Neural progenitor cell (in vitro differentiated cells): ENCODE results near the gene PEX11B. TPM values are rescaled to one million over a fixed set of nuclear protein-coding genes. Genes with fewer than 3 reads are reported as not detected.

Experiments used
- DNase-seq: peaks from one replicate; pipeline ENCODE4 v3.0.0-alpha.2; 2016; ENCODE audit warnings: low spot score
- H2AFZ ChIP-seq: fragments of 200-600 bp; sonication (generic); replicated peaks from 2 replicates; pipeline ENCODE4 v1.6.1; 2016; ENCODE audit warnings: antibody characterized with exemption
- H3F3A ChIP-seq: fragments of 200-600 bp; sonication (generic); 2 replicates; pipeline ENCODE4 v1.6.1; 2016; ENCODE audit warnings: antibody characterized with exemption, low read depth
- H3K27ac ChIP-seq: fragments of 200-600 bp; sonication (generic); 2 replicates; pipeline ENCODE4 v1.5.1; 2016; ENCODE audit warnings: mild to moderate bottlenecking
- H3K27me3 ChIP-seq: fragments of 200-600 bp; sonication (generic); 2 replicates; pipeline ENCODE4 v1.6.1; 2016; ENCODE audit warnings: mild to moderate bottlenecking, moderate library complexity
- H3K36me3 ChIP-seq: fragments of 200-600 bp; sonication (generic); 2 replicates; pipeline ENCODE4 v1.5.1; 2016
- H3K4me1 ChIP-seq: fragments of 200-600 bp; sonication (generic); 2 replicates; pipeline ENCODE4 v1.6.1; 2016; ENCODE audit warnings: mixed run types
- H3K4me2 ChIP-seq: fragments of 200-600 bp; sonication (generic); 2 replicates; pipeline ENCODE4 v1.6.1; 2016
- H3K4me3 ChIP-seq: fragments of 200-600 bp; sonication (generic); 2 replicates; pipeline ENCODE4 v1.5.1; 2016
- H3K79me2 ChIP-seq: fragments of 200-600 bp; sonication (generic); 2 replicates; pipeline ENCODE4 v1.6.1; 2016; ENCODE audit warnings: low read depth
- H3K9ac ChIP-seq: fragments of 200-600 bp; sonication (generic); 2 replicates; pipeline ENCODE4 v1.6.1; 2016
- H3K9me3 ChIP-seq: fragments of 200-600 bp; sonication (generic); 2 replicates; pipeline ENCODE4 v1.5.1; 2016; ENCODE audit warnings: low read depth
- H4K20me1 ChIP-seq: fragments of 200-600 bp; sonication (generic); 2 replicates; pipeline ENCODE4 v1.6.1; 2016; ENCODE audit warnings: low read depth
- H3K27ac Mint-ChIP-seq: 3 replicates; pipeline ENCODE4 v1.8.0; 2021; ENCODE audit warnings: mixed read lengths
- H3K27me3 Mint-ChIP-seq: 2 replicates; pipeline ENCODE4 v1.8.0; 2022; ENCODE audit warnings: low read depth, mild to moderate bottlenecking, inconsistent platforms, moderate library complexity, mixed read lengths; ENCODE audit not compliant: insufficient read depth
- H3K36me3 Mint-ChIP-seq: 3 replicates; pipeline ENCODE4 v1.8.0; 2021; ENCODE audit warnings: mixed read lengths
- H3K4me1 Mint-ChIP-seq: 3 replicates; pipeline ENCODE4 v1.8.0; 2021; ENCODE audit warnings: mixed read lengths
- H3K4me3 Mint-ChIP-seq: 3 replicates; pipeline ENCODE4 v1.8.0; 2021; ENCODE audit warnings: mild to moderate bottlenecking, moderate library complexity, mixed read lengths
- H3K9me3 Mint-ChIP-seq: 3 replicates; pipeline ENCODE4 v1.8.0; 2020; ENCODE audit warnings: mixed read lengths
- CTCF ChIP-seq: fragments of 200-600 bp; sonication (generic); IDR thresholded peaks from 2 replicates; pipeline ENCODE4 v1.5.1; 2017; ENCODE audit warnings: antibody characterized with exemption, mild to moderate bottlenecking
- EZH2 ChIP-seq: fragments of 200-600 bp; sonication (generic); IDR thresholded peaks from 2 replicates; pipeline ENCODE4 v1.6.1; 2017; ENCODE audit warnings: antibody characterized with exemption, mild to moderate bottlenecking, moderate library complexity
- EZH2phosphoT487 ChIP-seq: fragments of 200-600 bp; sonication (generic); IDR thresholded peaks from 2 replicates; pipeline ENCODE4 v1.6.1; 2017; ENCODE audit warnings: antibody characterized with exemption
- total RNA-seq: library from RNA; depleted of rRNA; stranded (reverse); fragments of >200 nt; gene quantifications from 2 replicates; pipeline ENCODE4 v1.2.3, GENCODE V29; 2015; ENCODE audit warnings: low replicate concordance

Gene PEX11B
- total RNA-seq, 1 donor from 2014 or later, result 15.0 TPM

DNA sequence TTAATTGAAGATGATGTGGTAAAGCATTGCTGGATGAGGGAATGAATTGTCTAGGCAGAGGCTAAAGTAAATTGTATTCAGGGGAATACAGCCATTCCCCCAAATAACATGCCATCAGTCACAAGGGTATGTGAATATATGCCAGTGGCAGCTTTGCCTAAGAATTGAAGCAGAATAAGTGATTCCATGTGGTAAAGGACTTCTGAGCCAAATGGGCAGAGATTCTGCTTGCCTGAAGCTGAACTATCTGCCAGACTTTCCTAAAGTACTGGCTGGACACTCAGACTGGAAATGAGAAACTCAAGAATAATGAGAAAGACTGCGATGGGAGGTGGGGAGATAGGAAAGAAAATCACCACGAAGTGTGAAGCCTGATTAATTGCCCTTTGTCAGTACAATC is 36.9 kb upstream of the PEX11B start:
- H3K27ac Mint-ChIP-seq, result no peak overlapping the region
- no peak for TF ChIP-seq EZH2phosphoT487
- TF ChIP-seq EZH2, result no peak
- TF ChIP-seq CTCF, result no peak
- Histone ChIP-seq H3K79me2 (no peaks in the 10 kb centered on the region), H3K27me3 (peaks cover 50% of the 10 kb centered on the region), H3K36me3 (no peaks in the 10 kb centered on the region), H2AFZ (no peak overlapping the region), H4K20me1 (no peaks in the 10 kb centered on the region), H3K9me3 (no peaks in the 10 kb centered on the region), H3K4me3 (no peak overlapping the region), H3K4me2 (no peak overlapping the region), H3K9ac (no peak overlapping the region), H3K27ac (no peak overlapping the region), H3F3A (peaks cover 14% of the 10 kb centered on the region), H3K4me1 (peaks cover 9% of the 10 kb centered on the region)
- DNase-seq, result no peak
- H3K4me1 Mint-ChIP-seq, result peaks cover 58% of the 10 kb centered on the region
- peaks cover 3% of the 10 kb centered on the region for H3K36me3 Mint-ChIP-seq
- H3K27me3 Mint-ChIP-seq, result peaks cover 11% of the 10 kb centered on the region
- no peaks in the 10 kb centered on the region for H3K9me3 Mint-ChIP-seq
- H3K4me3 Mint-ChIP-seq, result peak overlapping the region; percentile 62

GRCh38 chr1:145953861-145954260 is 35.3 kb upstream of the PEX11B start:
- DNase-seq, result no peak
- Mint-ChIP-seq H3K36me3 (peaks cover 9% of the 10 kb centered on the region), H3K4me1 (peaks cover 54% of the 10 kb centered on the region), H3K9me3 (no peaks in the 10 kb centered on the region), H3K4me3 (no peak overlapping the region), H3K27me3 (peaks cover 7% of the 10 kb centered on the region), H3K27ac (no peak overlapping the region)
- H3K36me3 ChIP-seq, result no peaks in the 10 kb centered on the region
- H3K4me3 ChIP-seq, result no peak overlapping the region
- H3F3A ChIP-seq, result peaks cover 8% of the 10 kb centered on the region
- no peaks in the 10 kb centered on the region for H3K9me3 ChIP-seq
- H3K27ac ChIP-seq, result no peak overlapping the region
- no peak for TF ChIP-seq EZH2
- TF ChIP-seq EZH2phosphoT487, result no peak
- no peak for TF ChIP-seq CTCF
- H3K27me3 ChIP-seq, result peaks cover 35% of the 10 kb centered on the region
- H2AFZ ChIP-seq, result no peak overlapping the region
- H3K4me1 ChIP-seq, result peaks cover 9% of the 10 kb centered on the region
- no peaks in the 10 kb centered on the region for H3K79me2 ChIP-seq
- no peaks in the 10 kb centered on the region for H4K20me1 ChIP-seq
- no peak overlapping the region for H3K4me2 ChIP-seq
- no peak overlapping the region for H3K9ac ChIP-seq

GRCh38 chr1:145952903-145953302 is 34.4 kb upstream of the PEX11B start:
- Histone ChIP-seq H3K79me2 (no peaks in the 10 kb centered on the region), H3K9ac (no peak overlapping the region), H3K27ac (no peak overlapping the region), H4K20me1 (no peaks in the 10 kb centered on the region), H2AFZ (no peak overlapping the region), H3F3A (peaks cover 8% of the 10 kb centered on the region), H3K4me1 (peaks cover 5% of the 10 kb centered on the region), H3K27me3 (peaks cover 26% of the 10 kb centered on the region), H3K4me3 (no peak overlapping the region), H3K4me2 (no peak overlapping the region), H3K36me3 (no peaks in the 10 kb centered on the region), H3K9me3 (no peaks in the 10 kb centered on the region)
- Mint-ChIP-seq H3K27ac (no peak overlapping the region), H3K36me3 (peaks cover 10% of the 10 kb centered on the region), H3K4me3 (no peak overlapping the region), H3K4me1 (peaks cover 46% of the 10 kb centered on the region), H3K9me3 (no peaks in the 10 kb centered on the region), H3K27me3 (no peaks in the 10 kb centered on the region)
- no peak for DNase-seq
- no peak for TF ChIP-seq CTCF
- TF ChIP-seq EZH2phosphoT487, result no peak
- no peak for TF ChIP-seq EZH2
